ENCODE measurements around the gene ALPL. TPM values are rescaled to one million over a fixed set of nuclear protein-coding genes. Genes with fewer than 3 reads are reported as not detected.

The ALPL gene
- total RNA-seq, 4 donors from 2014 or later = 2.8 to 6.4 (median 4.4) TPM

DNA sequence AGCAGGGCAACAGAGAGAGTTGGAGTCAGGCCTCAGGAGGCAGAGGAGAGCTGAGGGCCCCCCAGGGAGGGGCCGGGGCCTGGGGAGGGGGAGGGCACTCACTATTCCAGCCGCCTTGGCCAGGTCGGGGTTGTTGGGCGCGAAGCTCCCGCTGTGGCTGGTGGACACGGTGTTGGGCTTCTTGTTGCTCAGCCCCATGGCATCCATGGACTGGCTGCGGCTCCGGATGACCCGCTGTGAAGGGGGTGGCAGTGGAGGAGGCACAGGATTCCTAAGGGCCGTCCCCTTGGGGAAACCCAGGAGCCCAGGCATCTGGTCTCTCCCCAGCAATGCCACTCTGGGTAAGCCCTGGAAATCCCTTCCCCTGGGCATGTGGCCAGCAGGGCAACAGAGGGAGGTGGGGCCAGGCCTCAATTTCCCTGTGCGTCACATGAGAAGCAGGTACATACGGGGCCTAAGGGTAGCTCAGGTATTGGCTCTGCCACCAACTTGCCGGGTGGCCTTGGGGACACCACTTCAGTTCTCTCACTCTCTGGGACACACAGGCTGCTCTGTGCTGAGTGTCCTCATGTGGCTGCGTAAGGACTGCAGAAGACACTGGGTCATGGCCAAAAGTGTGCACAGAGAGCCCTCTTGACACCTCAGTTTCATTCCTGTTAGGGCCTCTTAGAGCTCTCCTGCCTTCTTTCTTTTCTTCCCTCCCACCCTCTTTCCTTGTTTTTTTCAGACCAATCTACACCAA is 96.9 kb downstream of the ALPL start:
- H3K4me1 ChIP-seq = no peaks in the 10 kb centered on the region
- H3K36me3 ChIP-seq = no peaks in the 10 kb centered on the region
- no peak overlapping the region for H3K4me3 ChIP-seq
- H3K9me3 ChIP-seq = no peaks in the 10 kb centered on the region
- no peak overlapping the region for H3K27ac ChIP-seq
- TF ChIP-seq CTCF (IDR thresholded peaks at IDR 0.05) (no peak), POLR2A (IDR thresholded peaks at IDR 0.05) (no peak)
- no peaks in the 10 kb centered on the region for H3K27me3 ChIP-seq
- intact Hi-C loops (cut with DNase I; ENCODE audit: low total_unique reads) = no loop called here
- no peak for DNase-seq

DNA sequence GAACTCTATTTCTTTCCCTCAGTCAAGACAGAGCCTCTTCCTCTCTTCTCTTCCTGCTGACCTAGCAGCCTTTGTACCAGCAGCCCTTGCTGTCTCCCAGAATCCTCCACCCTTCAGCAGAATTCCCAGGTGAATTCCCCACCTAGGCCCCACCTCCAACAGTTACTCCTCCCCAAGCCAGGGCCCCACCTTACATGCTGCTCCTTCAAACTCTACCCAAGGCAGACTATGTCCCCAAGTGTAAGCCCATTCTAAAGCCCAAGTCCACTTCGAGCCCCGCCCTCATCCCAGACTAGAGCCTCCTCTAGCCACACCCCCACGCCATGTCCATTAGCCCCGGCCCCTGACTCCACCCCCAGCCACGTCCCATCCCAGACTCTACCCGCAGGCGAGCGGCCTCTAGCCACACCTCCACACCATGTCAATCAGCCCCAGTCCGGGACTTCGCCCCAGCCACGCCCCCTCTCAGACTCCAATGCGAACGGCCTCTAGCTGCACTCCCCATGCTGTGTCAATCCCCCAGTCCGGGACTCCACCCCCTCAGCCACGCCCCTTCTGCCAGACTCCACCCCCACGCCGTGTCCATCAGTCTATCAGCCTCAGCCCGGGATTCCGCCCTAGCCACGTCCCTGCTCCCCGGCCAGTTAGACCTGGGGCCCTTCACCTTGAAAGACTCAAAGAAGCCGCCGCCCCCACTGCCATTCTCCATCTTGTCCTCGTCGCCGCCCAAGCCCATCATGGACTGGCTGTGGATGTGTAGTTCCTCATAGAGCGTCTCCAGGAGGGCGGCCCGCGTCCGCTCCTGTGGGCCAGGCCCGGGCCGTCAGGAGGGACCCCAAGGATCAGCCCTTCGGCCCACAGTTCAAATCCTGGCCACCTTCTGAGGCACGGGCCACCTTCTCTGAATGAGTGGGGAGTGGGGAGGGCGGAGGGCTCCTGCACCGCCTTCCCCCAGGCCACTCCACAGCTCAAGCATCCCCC is 98.6 kb downstream of the ALPL start:
- TF ChIP-seq POLR2A (IDR thresholded peaks at IDR 0.05) = no peak
- no peak for TF ChIP-seq CTCF (IDR thresholded peaks at IDR 0.05)
- Histone ChIP-seq H3K4me3 (no peak overlapping the region), H3K27me3 (no peaks in the 10 kb centered on the region), H3K36me3 (no peaks in the 10 kb centered on the region), H3K27ac (no peak overlapping the region), H3K9me3 (no peaks in the 10 kb centered on the region), H3K4me1 (no peaks in the 10 kb centered on the region)
- DNase-seq = peak; percentile 55 to 57
- intact Hi-C loops (cut with DNase I; ENCODE audit: low total_unique reads) = no loop called here

- Histone ChIP-seq H3K9me3 (no peaks in the 10 kb centered on the region), H3K36me3 (no peaks in the 10 kb centered on the region), H3K27me3 (no peaks in the 10 kb centered on the region), H3K4me3 (no peak overlapping the region), H3K27ac (no peak overlapping the region), H3K4me1 (no peaks in the 10 kb centered on the region)
- intact Hi-C loops (cut with DNase I; ENCODE audit: low total_unique reads) = no loop called here
- no peak for DNase-seq
- TF ChIP-seq POLR2A (IDR thresholded peaks at IDR 0.05) (no peak), CTCF (IDR thresholded peaks at IDR 0.05) (no peak)
Measured at GRCh38 chr1:21608798-21609197, 99.6 kb downstream of the ALPL start.

DNA sequence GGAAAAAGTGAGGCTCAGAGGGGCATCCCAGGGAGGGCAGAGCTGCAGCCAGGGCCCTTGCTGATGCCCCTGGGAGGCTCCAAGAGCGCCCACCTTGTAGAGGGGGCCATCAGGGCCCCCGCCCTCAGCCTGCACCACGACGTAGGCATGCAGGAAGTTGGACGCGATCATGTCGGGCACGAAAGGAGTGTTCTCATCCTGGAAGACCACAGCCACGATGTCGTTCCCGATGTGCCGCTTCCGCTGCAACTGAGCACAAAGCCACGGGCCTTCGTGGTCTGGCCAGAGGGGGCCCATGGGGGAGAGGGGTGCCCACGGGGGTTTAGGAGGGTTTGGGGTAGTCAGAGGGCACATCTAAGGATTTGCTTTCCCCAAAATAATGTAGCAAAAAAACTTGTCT is 100.8 kb downstream of the ALPL start:
- Histone ChIP-seq H3K27me3 (no peaks in the 10 kb centered on the region), H3K9me3 (no peaks in the 10 kb centered on the region), H3K27ac (no peak overlapping the region), H3K4me1 (no peaks in the 10 kb centered on the region), H3K4me3 (no peak overlapping the region), H3K36me3 (no peaks in the 10 kb centered on the region)
- intact Hi-C loops (cut with DNase I; ENCODE audit: low total_unique reads) = no loop called here
- DNase-seq = no peak
- TF ChIP-seq CTCF (IDR thresholded peaks at IDR 0.05) (no peak), POLR2A (IDR thresholded peaks at IDR 0.05) (no peak)

Data from uterus (tissue), 4 donors.